ENCODE results near the gene ACIN1.

The ACIN1 gene

GRCh38 chr14:23094666-23095195 is at the start of gene ACIN1:
ACIN1 (minus strand) TSS chr14:23095136; CDS start chr14:23095112, 24 bp downstream.
- DNase-seq (ENCODE audit: low spot score), result peak; percentile 75

- no peak for DNase-seq (ENCODE audit: low spot score)
Measured at GRCh38 chr14:23143911-23144310, 49.0 kb upstream of the ACIN1 start.

- no peak for DNase-seq (ENCODE audit: low spot score)
Measured at GRCh38 chr14:23142826-23143225, 47.9 kb upstream of the ACIN1 start.

- no peak for DNase-seq (ENCODE audit: low spot score)
Measured at GRCh38 chr14:23141706-23142444, 46.9 kb upstream of the ACIN1 start.

GRCh38 chr14:23140371-23140770 is 45.4 kb upstream of the ACIN1 start:
- no peak for DNase-seq (ENCODE audit: low spot score)

- no peak for DNase-seq (ENCODE audit: low spot score)
Measured at GRCh38 chr14:23139874-23140273, 44.9 kb upstream of the ACIN1 start.

GRCh38 chr14:23137813-23138535 is 43.0 kb upstream of the ACIN1 start:
- DNase-seq (ENCODE audit: low spot score), result no peak

GRCh38 chr14:23137192-23137812 is 42.4 kb upstream of the ACIN1 start:
- DNase-seq (ENCODE audit: low spot score), result no peak

GRCh38 chr14:23136566-23137133 is 41.7 kb upstream of the ACIN1 start:
- no peak for DNase-seq (ENCODE audit: low spot score)

GRCh38 chr14:23132970-23133369 is 38.0 kb upstream of the ACIN1 start:
- no peak for DNase-seq (ENCODE audit: low spot score)

GRCh38 chr14:23131482-23131881 is 36.5 kb upstream of the ACIN1 start:
- no peak for DNase-seq (ENCODE audit: low spot score)

GRCh38 chr14:23130871-23131270 is 35.9 kb upstream of the ACIN1 start:
- no peak for DNase-seq (ENCODE audit: low spot score)

- no peak for DNase-seq (ENCODE audit: low spot score)
Measured at GRCh38 chr14:23129759-23130316, 34.9 kb upstream of the ACIN1 start.

- no peak for DNase-seq (ENCODE audit: low spot score)
Measured at GRCh38 chr14:23128969-23129758, 34.2 kb upstream of the ACIN1 start.

- no peak for DNase-seq (ENCODE audit: low spot score)
Measured at GRCh38 chr14:23127861-23128260, 32.9 kb upstream of the ACIN1 start.

GRCh38 chr14:23126548-23127278 is 31.8 kb upstream of the ACIN1 start:
- DNase-seq (ENCODE audit: low spot score), result no peak

GRCh38 chr14:23125933-23126524 is 31.1 kb upstream of the ACIN1 start:
- no peak for DNase-seq (ENCODE audit: low spot score)

GRCh38 chr14:23125011-23125410 is 30.1 kb upstream of the ACIN1 start:
- no peak for DNase-seq (ENCODE audit: low spot score)

GRCh38 chr14:23124337-23124954 is 29.5 kb upstream of the ACIN1 start:
- no peak for DNase-seq (ENCODE audit: low spot score)

- DNase-seq (ENCODE audit: low spot score), result no peak
Measured at GRCh38 chr14:23123419-23123818, 28.5 kb upstream of the ACIN1 start.

Measured in HuH-7.5 (cell line).